ENCODE results near the gene SCCPDH. TPM values are rescaled to one million over a fixed set of nuclear protein-coding genes. Genes with fewer than 3 reads are reported as not detected.
A peak's percentile ranks its signal among the peaks of the same experiment; 100 is the strongest.

Gene SCCPDH
- total and polyA plus RNA-seq, 9 of the 15 experiments (the other 6 are each of a cell fraction or from before 2014, with no cell fraction given): 7.0 to 61.9 (median 38.3) TPM

- TF ChIP-seq MGA (IDR thresholded peaks at IDR 0.05) (no peak), XRCC5 (IDR thresholded peaks at IDR 0.05; ENCODE audit: low read depth, low read length) (peak; percentile 71; the same call in 1 of the 2 replicates), ZNF12 (CRISPR knock-in tag; IDR thresholded peaks at IDR 0.05) (no peak), E2F4 (CRISPR knock-in tag; IDR thresholded peaks at IDR 0.05; ENCODE audit: low read depth) (0 out of 2 replicates have a peak, but pooled peaks have one; percentile 43)
Measured at GRCh38 chr1:246689409-246690008, 34.7 kb upstream of the SCCPDH start (continued).
